Transverse colon (tissue), 4 donors: ENCODE data around the gene PLPP2. TPM values are rescaled to one million over a fixed set of nuclear protein-coding genes. Genes with fewer than 3 reads are reported as not detected.

Experiments
- DNase-seq: peaks from one replicate; pipeline ENCODE4 v3.0.0-alpha.2; 2019
- H3K27ac ChIP-seq, 4 donors: fragments of 200-600 bp; sonication (generic); 2 replicates each; pipeline ENCODE4 v1.5.1; 2016 to 2018; ENCODE audit warnings: inconsistent platforms in 4 of 4
- H3K27me3 ChIP-seq: fragments of 200-600 bp; sonication (generic); 2 replicates; pipeline ENCODE4 v1.5.1; 2017; ENCODE audit warnings: inconsistent platforms
- H3K36me3 ChIP-seq, 4 donors: fragments of 200-600 bp; sonication (generic); 2 replicates each; pipeline ENCODE4 v1.5.1; 2017 to 2019; ENCODE audit warnings: inconsistent platforms in 4 of 4
- H3K4me1 ChIP-seq, 4 donors: fragments of 200-600 bp; sonication (generic); 2 replicates each; pipeline ENCODE4 v1.5.1; 2017 to 2020; ENCODE audit warnings: inconsistent platforms in 4 of 4
- H3K4me3 ChIP-seq, 4 donors: fragments of 200-600 bp; sonication (generic); 1 replicate in 1 of 4; 2 replicates in 3 of 4; pipeline versions ENCODE4 v1.5.1 to v1.6.1; 2017 to 2019; ENCODE audit warnings: inconsistent platforms in 4 of 4
- H3K9me3 ChIP-seq, 2 donors: fragments of 200-600 bp; sonication (generic); 2 replicates each; pipeline ENCODE4 v1.5.1; 2017 to 2019; ENCODE audit warnings: inconsistent platforms in 2 of 2
- CTCF ChIP-seq, 5 experiments: fragments of 200-600 bp in 3 of 5; fragments of 450-650 bp in 2 of 5; sonication (generic) in 3 of 5; IDR thresholded peaks; 1 replicate in 2 of 5; 2 replicates in 3 of 5; pipeline ENCODE4 v1.5.1; 2016 to 2017; ENCODE audit warnings: antibody characterized with exemption in 5 of 5, inconsistent platforms in 3 of 5, mild to moderate bottlenecking in 2 of 5, moderate library complexity in 1 of 5
- EP300 ChIP-seq: sonication (generic); formaldehyde crosslinking; IDR thresholded peaks from one replicate; pipeline ENCODE4 v1.6.1; 2017; ENCODE audit warnings: antibody characterized with exemption, low read depth
- POLR2A ChIP-seq: fragments of 450-650 bp; IDR thresholded peaks from one replicate; pipeline ENCODE4 v1.6.1; 2016; ENCODE audit warnings: antibody characterized with exemption, mild to moderate bottlenecking, moderate library complexity
- POLR2AphosphoS5 ChIP-seq, 3 donors: sonication (generic); formaldehyde crosslinking; IDR thresholded peaks; one replicate each; pipeline ENCODE4 v1.6.1; 2016; ENCODE audit warnings: antibody characterized with exemption in 3 of 3
- WGBS, 2 donors: methylation state at CpG; one replicate each; pipeline ENCODE4 v1.1.5; 2018; ENCODE audit warnings: low coverage in 1 of 2; 5-methylcytosine and 5-hydroxymethylcytosine counted together
- in situ Hi-C, 4 donors: fragments of 200-750 bp; cut with MboI; loops; one replicate each; pipeline versions ENCODE4 v1.15.0 to v1.15.1; 2017; ENCODE audit warnings: low sequenced_read_pairs in 3 of 4, low pct_ligation_motif_present in 1 of 4, low pct_unique_long_range_greater_than_20kb in 1 of 4
- intact Hi-C: fragments of 100-400 bp; cut with DNase I; formaldehyde crosslinking; loops from one replicate; pipeline ENCODE4 v1.15.1; 2023; ENCODE audit warnings: low total_unique reads
- total RNA-seq, 4 donors: library from RNA; depleted of rRNA; stranded (reverse); fragments of >200 nt; gene quantifications; one replicate each; pipeline ENCODE4 v1.1.0, GENCODE V29; 2016

The PLPP2 gene
- total RNA-seq, 4 donors from 2014 or later, result 130 to 190 (median 159) TPM

GRCh38 chr19:245457-245856 lies 45.7 kb downstream of the PLPP2 start:
- WGBS, 2 donors, result 92 to 100% methylated on average over 2 of the region's 2 CpGs
- no peak for TF ChIP-seq POLR2A
- no peak for TF ChIP-seq POLR2AphosphoS5 (IDR thresholded peaks at IDR 0.05)
- no peak for TF ChIP-seq CTCF (IDR thresholded peaks at IDR 0.05)
- no peak for TF ChIP-seq EP300
- Histone ChIP-seq H3K27me3 (no peaks in the 10 kb centered on the region), H3K36me3 (no peaks in the 10 kb centered on the region), H3K4me1 (no peaks in the 10 kb centered on the region), H3K9me3 (no peaks in the 10 kb centered on the region), H3K4me3 (no peak overlapping the region), H3K27ac (no peak overlapping the region)
- in situ Hi-C loops, result no loop called here
- intact Hi-C loops, result no loop called here
- no peak for DNase-seq

Other genes starting within 250 kb of the PLPP2 start
- not detected for gene OR4F17, start 184.3 kb downstream of the PLPP2 start, total RNA-seq
- gene MIER2, start 53.4 kb upstream of the PLPP2 start, total RNA-seq, result 10 to 100 TPM in 3 of 4 donors, 1 to 10 TPM in 1; 8.2 to 41.1 (median 16.7) TPM
- under 1 TPM in 2 of 4 donors, not detected in 2; 0.55 to 0.79 TPM for gene C2CD4C, start 117.7 kb upstream of the PLPP2 start, total RNA-seq
- gene SHC2, start 169.6 kb upstream of the PLPP2 start, total RNA-seq, result 10 to 100 TPM in 3 of 4 donors, 1 to 10 TPM in 1; 6.3 to 30.3 (median 11.1) TPM
- gene MADCAM1, start 205.1 kb upstream of the PLPP2 start, total RNA-seq, result 1 to 10 TPM in 3 of 4 donors, under 1 TPM in 1; 0.68 to 6.7 (median 2.9) TPM
- gene TPGS1, start 216.1 kb upstream of the PLPP2 start, total RNA-seq, result 100 to 1,000 TPM in 1 of 4 donors, 10 to 100 TPM in 3; 18.0 to 103 (median 43.8) TPM
- gene CDC34, start 240.4 kb upstream of the PLPP2 start, total RNA-seq, result 100 to 1,000 TPM in 3 of 4 donors, 10 to 100 TPM in 1; 72.0 to 116 (median 103) TPM